GM18867 (cell line): ENCODE data around the gene ZFHX2.

Experiments used
- ATAC-seq: cut with Tn5 transposase; IDR thresholded peaks from one replicate; pipeline ENCODE4 v1.9.1; 2021; ENCODE audit warnings: mild to moderate bottlenecking, moderate library complexity; ENCODE audit not compliant: unreplicated experiment

The ZFHX2 gene

DNA sequence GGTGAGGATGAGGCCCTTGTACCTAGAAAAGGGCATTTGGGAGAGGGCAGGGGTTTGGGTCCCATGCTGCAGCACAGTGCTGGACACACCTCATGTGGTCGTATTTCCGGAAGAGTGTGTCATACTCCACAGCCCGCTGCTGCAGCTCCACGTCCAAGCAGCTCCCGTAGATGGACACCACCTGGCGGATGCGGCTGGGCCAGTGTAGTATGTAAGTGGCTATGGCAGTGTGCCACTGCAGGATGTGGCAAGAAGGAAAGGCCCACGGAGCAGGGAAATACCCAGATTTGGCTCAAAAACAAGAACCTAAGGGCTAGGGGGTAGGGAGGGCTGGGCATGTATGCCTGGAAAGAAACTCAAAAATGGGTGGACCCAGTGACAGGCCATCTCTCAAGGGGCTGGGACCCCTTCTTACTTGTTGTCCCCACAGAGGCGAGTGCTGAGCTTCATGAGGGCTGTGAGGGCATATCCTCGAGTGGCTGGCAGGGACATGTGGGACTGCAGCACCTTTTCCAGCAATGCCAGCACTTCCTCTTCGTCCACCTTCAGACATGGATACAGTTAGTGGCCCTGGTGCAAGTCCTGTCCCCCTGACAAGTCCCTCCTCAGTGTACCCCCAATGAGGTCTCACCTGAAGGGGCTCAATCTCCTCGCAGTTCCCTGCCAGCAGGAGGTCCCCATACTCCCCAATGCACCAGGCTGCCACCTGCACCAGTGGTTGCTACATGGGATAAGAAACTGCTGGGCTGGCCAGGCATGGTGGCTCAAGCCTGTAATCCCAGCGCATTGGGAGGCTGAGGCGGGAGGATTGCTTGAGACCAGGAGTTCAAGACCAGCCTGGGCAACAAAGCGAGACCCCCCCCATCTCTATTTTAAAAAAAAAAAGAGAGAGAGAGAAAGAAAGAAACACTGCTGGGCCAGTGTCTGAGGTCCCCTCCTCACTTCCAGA is 10.6 kb upstream of the ZFHX2 start:
- no peak for ATAC-seq

DNA sequence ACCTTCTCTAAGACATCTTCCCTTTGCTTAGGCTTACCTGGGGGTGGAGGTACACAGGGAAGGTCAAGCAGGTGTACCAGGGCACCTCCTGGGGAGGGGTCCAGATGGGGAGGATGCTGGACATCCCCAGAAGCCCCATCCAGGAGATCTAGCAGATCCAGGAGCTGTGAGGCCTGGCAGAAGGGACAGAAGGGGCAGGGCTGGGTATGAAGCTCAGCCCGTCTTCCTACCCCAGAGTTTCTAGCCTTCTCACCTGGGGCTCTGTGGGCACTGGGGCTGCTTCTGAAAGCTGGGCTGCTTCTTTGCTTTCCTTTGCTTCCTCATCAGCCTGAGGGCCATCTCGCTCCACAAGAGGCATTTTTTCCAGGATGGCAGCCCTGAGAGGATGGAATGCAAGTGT is 9.7 kb upstream of the ZFHX2 start:
- ATAC-seq, result no peak

DNA sequence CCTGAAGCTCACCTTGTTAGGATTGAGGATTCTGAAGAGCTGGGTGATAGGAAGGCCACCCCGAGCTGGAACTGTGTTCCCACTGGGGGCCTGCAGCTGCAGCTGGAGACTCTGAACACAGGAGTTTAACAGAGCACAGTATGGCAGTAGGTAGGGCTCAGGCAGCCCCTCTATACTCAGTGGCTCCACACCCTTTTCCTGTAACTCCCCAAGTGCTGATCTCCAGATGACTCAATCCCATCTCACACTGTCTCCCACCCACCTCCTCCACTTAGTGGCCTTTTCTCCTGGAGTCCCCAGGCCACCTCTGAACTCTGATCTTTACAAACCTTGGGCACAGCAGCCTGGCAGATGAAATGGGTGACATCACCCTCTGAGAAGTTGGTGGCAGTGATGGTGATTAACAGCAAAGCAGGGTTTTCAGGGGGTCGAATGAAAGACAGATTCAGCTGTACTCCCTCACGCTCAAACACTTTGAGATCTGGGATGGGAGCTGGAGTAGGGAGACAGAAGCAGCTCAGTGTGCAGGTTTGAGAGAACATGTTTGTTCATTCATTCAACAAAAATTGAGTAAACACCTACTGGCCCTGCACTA is 8.5 kb upstream of the ZFHX2 start:
- ATAC-seq, result no peak

DNA sequence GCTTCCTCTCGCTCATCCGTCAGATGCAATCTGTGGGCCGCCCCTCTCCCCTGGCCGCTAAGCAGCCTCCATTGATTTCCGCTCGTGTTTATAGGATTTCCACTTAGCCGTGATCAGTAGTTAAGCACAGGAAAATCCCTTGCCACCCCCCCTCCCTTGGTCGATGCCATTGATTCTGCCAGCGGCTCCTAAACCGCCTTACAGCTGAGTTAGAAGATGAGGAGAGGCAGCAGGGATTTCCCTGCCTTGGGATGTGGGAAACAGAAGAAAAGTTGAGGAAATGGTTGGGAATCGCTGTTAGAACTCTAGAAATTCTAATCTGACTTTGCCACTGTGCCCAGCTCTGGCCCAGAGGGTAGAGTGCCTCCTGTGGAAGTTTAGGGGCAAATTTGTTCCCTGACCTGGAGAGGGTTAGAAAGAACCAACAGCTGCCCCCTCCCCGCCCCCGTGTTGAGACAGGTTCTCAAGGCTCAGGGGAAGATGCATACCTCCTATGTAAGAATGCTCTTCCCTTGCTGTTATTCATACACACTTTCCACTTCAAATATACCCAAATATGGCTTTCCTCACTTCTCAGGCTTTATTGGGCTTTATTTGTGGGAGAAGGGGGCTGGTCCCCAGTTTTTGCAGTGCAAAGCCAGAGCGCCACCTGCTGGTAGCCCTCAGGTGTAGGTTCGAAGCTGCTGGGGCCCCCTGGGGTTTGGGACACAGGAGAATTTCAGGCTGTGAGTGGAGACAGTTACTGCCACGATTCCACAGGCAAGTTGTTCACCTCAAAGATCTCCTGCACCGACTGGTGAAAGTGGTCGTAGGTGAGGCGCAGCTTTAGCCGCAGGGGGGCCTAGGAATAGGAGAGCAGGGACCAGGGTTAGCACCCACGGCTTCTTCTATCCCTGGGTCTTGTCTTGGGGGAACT is 7.7 kb upstream of the ZFHX2 start:
- ATAC-seq, result no peak

DNA sequence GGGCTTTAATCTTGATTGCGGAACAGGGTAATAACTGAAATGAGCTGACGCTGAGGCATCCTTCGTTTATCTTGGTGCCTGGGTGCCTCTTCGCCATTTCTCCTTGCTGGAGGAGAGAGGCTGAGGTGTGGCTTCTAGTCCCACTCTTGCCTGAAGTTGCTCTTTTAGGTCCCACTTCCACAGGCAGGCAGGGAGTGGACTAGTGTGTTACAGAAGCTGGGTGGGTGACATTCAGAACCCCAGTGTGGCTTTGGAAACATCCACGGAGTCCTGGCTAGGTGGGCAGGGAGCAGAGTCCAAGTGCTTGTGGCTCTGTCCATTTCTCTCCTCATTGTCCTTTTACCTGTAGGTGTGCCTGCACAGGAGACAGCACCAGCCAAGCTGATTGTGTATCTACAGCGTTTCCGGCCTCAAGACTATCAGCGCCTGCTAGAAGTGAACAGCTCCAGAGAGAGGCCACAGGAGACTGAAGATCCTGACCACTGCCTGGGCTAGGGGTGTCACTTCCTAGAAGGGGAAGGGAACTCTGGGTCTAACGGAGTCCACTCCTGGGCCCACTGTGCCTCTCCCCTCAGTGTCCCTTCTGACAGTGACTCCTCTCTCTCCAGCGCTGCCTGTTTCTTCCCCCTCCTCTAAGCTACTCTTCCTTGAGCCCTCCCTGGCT is 6.9 kb upstream of the ZFHX2 start:
- ATAC-seq, result no peak

DNA sequence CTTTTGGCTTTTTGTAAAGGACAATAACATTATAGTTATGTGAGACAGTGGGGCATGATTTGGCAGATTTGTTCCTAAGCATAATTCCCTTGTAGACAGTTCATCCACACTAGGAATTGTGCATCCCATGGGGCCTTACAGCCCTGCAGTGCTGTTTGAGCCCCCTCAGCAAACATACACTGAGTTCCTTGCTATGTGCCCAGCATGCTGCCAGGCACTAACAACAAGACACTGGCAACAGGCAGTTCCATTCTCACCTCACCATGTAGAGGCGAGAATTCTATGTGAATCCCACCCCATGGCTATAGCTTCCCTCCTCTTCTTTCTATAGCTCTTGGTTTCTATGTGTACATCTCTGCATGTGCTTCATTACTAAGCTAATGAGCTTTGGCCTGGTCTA is 6.4 kb upstream of the ZFHX2 start:
- ATAC-seq, result no peak

DNA sequence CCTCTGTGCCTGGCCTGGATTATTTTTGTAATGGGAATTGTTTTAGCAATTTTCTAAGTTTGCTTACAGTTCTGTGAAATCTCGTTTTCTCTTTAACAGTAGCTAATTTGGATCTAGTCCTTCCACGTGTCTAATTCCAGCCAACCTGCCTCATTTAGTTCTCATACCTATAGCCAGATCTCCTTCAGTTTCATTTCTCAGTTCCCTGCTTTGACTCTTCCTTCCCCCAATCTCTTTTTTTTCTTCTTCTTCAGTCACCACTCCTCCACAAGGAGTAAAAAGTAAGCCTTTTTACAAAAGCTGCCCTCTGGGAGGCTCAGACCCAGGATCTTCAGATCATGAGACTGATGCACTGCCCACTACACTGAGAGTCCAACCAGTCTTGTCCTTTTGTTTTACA is 6.0 kb upstream of the ZFHX2 start:
- no peak for ATAC-seq

DNA sequence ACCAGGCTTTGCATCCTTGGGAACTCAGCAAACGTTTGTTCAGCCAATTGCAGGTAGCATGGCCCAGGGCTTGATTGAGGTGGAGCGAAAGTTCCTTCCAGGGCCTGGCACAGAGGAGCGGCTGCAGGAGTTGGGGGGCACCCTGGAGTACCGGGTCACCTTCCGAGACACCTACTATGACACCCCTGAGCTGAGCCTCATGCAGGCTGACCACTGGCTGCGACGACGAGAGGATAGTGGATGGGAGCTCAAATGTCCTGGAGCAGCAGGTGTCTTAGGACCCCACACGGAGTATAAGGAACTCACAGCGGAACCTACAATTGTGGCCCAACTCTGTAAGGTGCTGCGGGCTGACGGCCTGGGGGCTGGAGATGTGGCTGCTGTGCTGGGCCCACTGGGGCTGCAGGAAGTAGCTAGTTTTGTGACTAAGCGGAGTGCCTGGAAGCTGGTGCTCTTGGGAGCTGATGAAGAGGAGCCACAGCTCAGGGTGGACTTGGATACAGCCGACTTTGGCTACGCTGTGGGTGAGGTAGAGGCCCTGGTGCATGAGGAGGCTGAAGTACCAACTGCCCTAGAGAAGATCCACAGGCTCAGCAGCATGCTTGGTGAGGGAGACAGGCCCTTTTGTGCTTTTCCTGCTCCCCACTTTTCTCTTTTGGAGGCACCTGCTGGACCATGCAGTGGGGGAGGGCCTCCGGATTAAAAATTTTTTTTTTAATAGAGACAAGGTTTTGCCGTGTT is 5.3 kb upstream of the ZFHX2 start:
- ATAC-seq, result no peak

DNA sequence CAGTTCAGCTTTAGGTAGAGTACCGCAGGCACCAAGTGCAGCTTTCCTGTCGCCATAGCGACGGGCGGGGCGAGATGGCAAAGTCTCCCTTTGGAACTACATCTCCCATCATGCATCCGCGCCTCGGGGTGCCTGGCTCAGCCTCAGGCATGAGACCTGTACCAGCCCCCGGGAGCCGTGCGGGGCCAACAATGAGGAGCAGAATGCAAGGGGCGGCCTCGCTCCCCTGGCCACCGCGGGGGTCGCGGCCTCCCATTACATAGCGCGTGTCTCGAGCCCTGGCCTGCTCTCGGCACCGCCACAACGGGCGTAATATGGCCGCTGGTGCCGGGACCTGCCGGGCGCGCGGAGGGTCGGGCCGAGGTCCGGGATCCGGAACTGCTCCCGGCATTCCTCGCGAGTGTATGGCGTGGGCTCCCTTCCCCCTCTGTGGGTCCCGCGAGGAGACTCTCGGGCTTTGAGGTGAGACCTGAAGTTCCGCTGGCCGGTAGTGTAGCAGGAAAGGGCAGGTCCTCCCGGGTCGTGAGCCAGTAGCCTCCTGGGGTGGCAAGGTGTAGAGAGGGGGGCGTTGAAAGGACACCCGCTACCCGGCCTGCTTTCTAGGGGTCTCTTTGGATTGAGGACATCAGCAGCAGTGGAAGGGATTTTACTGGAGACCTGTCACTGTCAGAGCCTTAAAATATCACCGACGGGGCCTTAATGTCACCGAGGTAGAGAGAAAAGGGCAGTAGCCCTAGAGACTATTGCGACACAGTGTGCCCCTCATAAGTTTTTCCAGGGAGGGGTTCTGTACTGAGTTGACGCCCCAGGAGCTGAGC is 4.5 kb upstream of the ZFHX2 start, which contains the start of gene THTPA:
Gene THTPA (plus strand): TSS at position 390 of the 818 bp plus-strand sequence. CDS start 487 bp downstream, outside the sequence.
- peak; percentile 82 for ATAC-seq

DNA sequence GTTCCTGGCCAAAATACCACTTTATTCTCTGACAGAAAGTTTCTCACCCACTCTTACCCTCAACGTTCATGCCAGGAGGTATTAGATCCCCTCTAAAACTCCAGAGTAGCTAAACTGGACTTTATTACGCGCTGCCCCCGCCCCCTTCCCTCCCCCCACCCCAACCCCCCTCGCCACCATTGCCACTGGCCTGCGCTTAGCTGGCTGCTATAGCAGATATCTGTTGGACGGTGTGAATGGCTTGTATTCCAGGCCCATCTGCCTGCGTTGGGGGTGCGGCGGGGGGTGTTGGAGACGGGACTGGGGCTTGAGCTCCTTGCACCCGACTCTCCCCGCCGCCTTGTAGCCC is 3.9 kb upstream of the ZFHX2 start:
- no peak for ATAC-seq

DNA sequence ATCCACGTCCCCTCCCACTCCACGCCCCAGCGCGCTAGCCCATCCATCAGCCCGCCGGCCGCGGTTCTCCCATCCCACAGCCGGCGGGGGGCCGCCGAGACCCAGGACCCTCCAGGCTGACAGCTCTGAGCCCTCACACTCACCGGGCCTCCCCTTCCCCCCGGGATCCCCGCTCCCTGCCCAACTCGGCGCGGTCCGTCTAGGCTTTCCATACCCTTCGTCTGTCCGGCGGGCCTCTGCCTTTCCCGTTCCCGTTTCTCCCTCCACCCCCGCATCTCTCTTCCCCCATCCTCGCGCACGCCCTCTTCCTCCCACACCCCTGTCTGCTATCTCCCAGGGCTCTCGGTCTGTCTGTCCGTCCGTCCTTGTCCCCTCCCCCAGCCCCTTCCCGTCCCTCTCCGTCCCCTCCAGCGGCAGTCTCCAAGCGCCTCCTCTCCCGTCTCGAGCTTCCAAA is 726 bp downstream of the ZFHX2 start:
- no peak for ATAC-seq

DNA sequence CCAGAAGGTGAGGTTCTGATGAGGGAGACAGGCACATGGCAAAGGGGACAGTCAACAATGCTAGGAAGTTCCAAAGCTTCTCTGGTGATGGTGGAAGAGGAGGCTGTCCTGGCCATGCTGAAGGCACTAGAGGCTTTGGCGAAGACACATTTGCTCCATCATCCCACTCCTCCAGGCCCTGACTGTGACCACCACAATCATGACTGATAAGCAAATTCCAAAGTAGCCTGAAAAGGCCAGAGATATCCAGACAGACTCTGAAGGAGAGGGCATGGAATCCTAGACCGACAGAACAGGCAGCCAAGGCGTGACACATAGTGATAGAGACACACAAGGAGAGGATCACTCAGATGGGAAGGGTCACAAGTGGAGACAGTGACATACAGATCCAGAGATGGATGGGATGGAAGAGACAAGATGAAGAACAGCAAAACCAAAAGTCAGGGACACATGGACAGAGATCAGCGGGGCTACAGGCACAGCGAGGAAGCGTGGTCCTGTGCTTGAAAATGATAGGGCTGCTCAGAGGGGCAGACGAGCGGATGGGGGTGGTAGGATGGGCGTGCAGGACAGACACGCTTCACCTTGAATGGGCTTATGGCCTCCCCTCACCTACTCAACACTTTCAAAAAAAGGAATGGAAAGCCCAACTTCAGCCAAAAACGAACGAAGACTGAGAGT is 1.3 kb downstream of the ZFHX2 start:
- no peak for ATAC-seq

DNA sequence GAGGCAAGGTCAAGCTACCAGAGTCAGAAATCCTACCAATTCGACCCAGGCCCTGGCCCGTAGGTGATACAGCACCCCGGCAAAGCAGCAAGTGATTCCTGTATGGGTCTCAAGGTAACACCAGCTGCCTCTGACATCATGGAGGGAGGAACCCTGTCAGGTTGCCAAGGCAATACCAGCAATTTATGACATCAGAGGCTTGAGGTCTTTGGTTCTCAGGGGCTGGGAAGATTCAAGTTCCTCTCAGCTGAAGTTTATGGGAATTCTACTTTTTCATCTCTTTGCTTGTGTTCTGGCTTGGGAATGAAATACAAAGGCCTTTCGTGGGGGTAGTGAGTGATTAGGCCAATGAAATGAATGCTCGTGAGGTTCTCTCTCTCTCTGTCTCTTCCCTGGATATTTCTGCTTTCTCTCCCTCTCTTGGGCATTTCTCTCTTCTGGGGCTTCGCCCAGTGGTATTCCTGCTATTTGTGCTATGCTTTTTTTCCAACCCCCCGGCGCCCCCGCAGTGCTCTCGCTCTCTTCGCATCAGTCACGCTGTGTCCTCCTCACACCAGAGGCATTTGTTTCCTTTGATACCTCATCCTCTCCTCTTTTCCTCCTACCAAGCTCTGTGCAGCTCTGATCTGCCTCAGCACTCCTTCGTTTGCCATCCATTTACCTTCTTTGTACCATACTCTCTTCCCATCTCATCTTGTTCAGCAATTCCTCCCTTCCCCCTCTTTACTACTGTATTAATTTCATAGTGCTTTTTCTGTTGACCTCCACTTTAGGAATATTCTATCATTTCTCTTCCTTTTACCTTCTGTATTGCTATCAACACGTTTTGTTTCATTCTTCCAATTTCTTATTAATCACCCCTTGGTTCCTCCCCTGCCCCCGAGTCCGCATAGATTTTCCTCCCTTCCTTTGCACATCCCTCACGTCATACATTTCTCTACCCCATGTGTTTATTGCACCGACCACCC is 2.9 kb downstream of the ZFHX2 start:
- no peak for ATAC-seq

DNA sequence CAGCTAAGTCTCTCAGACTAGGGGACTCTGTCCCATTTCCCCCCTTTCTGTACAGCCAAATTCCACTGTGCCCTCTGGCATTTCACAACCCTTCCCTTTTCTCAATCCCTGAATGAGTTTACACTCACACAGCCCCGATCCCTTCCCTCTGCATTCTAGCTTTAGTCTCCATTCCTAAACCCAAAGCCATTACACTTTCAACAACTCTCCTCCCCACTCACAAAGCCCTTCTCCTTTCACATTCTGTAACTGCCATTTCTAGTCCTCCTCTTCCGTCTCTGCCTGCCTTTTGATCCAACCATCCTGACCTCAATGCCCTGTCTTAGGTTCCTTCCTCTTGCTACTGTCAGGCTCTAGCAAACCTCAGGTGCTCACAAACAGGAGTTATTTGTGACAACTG is 3.6 kb downstream of the ZFHX2 start:
- ATAC-seq, result no peak

DNA sequence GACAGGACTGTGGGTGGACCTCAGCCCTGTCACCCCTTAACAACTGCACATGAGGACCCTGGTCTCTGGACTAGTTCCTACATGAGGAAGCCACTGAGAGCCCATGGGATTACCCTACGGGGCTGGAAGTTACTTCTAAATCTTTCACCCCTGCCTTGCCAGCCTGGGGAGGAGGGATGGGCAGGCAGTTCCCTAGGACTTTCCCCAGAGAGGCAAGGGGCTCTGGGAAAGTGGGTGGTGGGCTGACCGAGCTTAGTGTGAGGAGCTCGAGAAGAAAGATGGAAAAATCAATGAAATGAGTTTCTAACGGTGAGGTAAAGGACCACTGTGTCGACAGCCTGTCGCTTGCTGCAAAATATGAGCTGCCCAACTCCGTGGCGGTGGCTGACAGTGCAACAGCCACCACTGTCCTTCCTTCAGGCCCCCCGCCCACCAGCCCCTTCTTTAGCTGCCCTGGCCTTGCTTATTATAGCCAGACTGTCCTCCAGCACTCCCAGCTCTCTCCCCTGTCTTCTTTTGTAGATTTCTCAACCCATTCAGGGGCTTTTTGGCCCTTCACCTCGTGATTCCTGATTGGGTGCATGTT is 5.0 kb downstream of the ZFHX2 start:
- no peak for ATAC-seq

DNA sequence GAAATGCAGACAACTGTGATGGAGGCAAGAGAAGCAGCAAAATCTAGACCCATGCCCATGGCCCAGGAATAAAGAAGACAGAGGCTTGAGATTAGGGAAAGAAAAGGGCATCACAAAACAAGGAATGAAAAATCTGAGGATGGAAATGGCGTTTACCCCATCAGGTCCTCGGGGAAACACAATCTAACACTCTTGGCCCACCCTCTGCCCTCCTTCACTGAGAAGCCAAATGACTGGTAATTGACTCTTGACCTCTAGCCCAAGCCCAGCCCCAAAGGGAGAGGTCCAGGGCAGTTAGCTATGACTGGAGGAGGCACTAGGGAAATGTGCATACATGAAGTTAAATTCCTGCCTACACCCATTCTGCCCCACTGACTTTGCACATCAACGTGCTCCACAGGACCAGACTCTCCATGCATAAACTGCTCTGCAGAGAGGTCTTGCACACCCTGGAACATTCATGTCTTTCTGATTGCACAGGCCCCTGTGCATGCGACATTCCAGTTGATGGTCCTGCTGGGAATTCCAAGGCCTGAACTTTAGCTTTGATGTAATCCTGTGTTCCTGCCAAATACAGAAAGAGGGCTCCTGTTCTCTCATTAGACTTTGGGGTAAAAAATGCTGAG is 5.7 kb downstream of the ZFHX2 start:
- ATAC-seq, result no peak
